Choroid plexus epithelial cell (primary cell): ENCODE results near the gene S100A8.

Source experiments
- DNase-seq: peaks from one replicate; pipeline ENCODE4 v3.0.0-alpha.2; 2010; ENCODE audit warnings: low read depth
- H3K4me3 ChIP-seq: 2 replicates; pipeline ENCODE4 v1.5.1; 2011; ENCODE audit warnings: low read depth, mild to moderate bottlenecking, control low read depth, low read length, moderate library complexity
- TF ChIP-seq, protein P1 (sequence below): conservative IDR thresholded peaks from 2 replicates; pipeline ENCODE4 v1.5.1; 2011; ENCODE audit warnings: low read depth, mild to moderate bottlenecking, control low read depth, inconsistent platforms, low read length, moderate library complexity

S100A8 gene

DNA sequence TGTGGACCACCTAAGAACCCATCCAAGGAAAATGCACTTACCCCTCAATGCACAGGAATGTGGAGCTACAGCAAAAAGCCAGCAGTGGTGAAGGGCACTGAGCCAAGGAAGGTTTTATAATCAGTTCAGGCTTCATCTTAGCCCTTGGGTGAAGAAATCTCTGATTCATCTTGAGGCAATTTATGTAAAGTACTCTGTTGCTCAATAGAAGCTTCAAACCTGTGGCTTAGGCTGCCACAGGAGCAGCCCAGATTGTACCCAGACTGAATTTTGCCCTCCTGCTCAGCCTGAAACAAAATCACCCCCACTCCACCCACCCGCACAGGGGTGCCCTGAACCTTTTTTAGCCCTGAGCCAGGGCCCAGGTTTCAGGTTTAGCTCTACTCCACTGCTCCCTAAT lies 15.4 kb downstream of the S100A8 start, which contains the start of gene S100A12:
S100A12 (minus strand) TSS at position 111 of the 400 bp plus-strand sequence. CDS start 1,029 bp downstream, outside the sequence.
- TF ChIP-seq, protein P1, sequence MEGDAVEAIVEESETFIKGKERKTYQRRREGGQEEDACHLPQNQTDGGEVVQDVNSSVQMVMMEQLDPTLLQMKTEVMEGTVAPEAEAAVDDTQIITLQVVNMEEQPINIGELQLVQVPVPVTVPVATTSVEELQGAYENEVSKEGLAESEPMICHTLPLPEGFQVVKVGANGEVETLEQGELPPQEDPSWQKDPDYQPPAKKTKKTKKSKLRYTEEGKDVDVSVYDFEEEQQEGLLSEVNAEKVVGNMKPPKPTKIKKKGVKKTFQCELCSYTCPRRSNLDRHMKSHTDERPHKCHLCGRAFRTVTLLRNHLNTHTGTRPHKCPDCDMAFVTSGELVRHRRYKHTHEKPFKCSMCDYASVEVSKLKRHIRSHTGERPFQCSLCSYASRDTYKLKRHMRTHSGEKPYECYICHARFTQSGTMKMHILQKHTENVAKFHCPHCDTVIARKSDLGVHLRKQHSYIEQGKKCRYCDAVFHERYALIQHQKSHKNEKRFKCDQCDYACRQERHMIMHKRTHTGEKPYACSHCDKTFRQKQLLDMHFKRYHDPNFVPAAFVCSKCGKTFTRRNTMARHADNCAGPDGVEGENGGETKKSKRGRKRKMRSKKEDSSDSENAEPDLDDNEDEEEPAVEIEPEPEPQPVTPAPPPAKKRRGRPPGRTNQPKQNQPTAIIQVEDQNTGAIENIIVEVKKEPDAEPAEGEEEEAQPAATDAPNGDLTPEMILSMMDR: no peak
- peak; percentile 79 for DNase-seq
- no peak within 1 kb of the TSS for H3K4me3 ChIP-seq

DNA sequence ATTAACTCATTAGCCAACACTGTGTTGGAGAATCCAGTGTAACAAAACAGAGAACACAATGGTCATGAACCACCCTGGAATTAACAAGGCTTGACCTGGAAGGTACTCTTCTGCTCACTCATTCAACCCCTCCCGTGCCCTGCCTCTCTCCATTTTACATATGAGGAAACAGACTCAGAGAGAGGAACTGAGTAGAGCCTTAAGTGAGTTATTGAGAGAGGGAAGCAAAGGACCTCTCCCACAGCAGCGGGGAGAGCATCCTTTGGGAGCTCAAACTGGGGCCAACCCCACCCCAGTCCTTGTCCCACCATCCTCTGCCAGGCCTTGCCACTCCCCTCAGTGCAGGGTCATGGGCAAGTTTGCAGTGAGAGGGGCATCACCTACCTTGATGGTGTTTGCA lies 16.8 kb downstream of the S100A8 start:
- H3K4me3 ChIP-seq: no peak overlapping the region
- TF ChIP-seq, protein P1: no peak
- no peak for DNase-seq

DNA sequence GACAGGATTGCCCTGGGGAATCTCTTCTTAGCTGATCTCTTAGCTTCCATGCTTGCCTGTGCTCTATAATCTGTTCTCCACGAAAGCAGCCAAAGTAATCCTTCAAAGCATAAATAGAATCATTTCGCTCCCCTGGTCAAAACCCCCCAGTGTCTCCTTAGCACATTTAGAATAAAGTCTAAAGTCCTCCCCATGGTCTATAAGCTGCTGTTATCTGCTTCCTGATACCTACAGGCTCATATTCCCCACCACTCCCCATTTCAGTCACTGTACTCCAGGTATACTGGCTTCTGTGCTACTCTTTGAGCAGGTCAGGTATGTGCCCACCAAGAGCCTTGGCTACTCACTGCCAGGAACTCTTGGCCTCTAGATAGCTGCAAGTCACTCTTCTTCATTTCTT lies 18.3 kb downstream of the S100A8 start:
- no peak overlapping the region for H3K4me3 ChIP-seq
- DNase-seq: no peak
- TF ChIP-seq, protein P1: no peak

DNA sequence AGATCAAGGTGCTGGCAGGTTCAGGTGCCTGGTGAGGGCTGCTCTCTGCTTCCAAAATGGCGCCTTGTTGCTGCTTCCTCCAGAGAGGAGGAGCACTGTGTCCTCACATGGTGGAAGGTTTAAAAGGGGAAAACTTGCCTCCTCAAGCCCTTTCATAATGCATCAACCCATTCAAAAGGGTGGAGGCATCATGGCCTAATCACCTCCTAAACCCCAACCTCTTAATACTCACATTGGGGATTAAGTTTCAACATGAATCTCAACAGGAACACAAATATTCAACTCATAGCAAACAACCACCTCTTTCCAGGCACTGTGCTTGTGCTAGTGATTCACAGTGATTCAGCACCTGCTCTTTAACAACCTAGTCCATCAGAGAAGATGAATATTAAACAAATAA lies 19.6 kb downstream of the S100A8 start:
- no peak for DNase-seq
- no peak overlapping the region for H3K4me3 ChIP-seq
- TF ChIP-seq, protein P1: no peak

DNA sequence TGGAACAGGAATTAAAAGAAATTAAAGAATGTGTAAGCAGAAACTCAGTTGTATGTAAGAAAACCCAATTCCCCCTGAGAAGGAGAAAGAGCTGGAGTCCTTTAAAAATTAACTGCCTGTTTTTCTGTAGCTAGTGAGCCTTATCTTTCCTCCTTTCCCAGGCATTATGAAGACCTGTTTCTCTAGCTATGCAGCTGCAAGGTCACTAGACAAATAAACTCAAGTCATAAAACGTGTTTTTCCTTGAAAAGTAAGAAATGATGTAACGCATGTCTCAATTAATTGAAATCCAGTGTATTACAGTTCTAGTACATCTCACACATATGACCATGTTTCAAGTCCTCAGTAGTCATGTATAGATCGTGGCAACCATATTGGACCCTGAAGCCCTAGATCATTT lies 20.7 kb downstream of the S100A8 start:
- TF ChIP-seq, protein P1: no peak
- no peak for DNase-seq
- no peak overlapping the region for H3K4me3 ChIP-seq

DNA sequence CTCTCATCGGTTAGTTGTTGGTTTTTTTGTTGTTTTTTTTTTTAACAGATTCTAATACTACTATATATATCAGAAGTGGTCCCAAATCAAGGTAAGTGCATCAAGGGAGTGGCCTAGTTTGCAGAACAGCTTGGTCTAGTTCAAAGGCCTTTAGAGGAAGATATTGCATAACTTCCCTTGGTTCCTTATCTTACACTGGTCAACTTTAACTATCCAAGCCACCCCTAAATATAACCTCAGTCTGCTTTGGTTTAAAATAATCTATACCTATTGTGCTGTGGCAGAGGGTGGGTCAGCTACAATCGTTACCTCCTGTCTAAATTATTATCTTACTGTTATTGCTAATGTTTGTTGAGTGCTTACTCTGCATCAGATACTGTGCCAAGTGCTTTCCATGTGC lies 22.4 kb downstream of the S100A8 start:
- TF ChIP-seq, protein P1: no peak
- H3K4me3 ChIP-seq: no peak overlapping the region
- DNase-seq: no peak

DNA sequence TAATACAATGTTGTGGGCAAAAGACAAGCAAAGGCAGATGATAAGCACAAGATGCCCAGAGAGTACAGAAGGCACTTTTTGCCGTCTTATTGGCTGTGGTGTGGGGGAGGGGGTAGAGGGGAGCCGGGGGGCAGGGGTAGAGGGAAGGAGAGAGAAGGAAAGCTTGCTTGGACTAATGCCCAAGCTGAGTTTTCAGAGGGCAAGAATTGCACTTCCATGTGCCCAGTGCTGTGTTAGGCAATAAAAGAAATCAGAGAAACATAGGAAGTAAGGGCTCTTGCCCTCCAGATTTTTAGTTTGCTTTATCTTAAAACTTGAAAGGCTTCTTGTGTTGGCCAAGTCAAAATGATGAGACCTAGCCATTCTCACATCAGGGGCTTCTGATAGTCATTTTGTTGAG lies 23.8 kb downstream of the S100A8 start:
- H3K4me3 ChIP-seq: no peak overlapping the region
- TF ChIP-seq, protein P1: no peak
- DNase-seq: no peak
